Dermis microvascular lymphatic vessel endothelial cell (primary cell): ENCODE measurements around the gene GDF9. TPM values are rescaled to one million over a fixed set of nuclear protein-coding genes. Genes with fewer than 3 reads are reported as not detected.

Source experiments
- DNase-seq, 2 donors: peaks; one replicate each; pipeline versions ENCODE4 v3.0.0 to v3.0.0-alpha.2; 2010; ENCODE audit warnings: low read depth in 2 of 2
- total RNA-seq: library from RNA; depleted of rRNA; stranded (reverse); fragments of >200 nt; gene quantifications from 2 replicates; pipeline ENCODE4 v1.2.1, GENCODE V29; 2014

The GDF9 gene
- total RNA-seq, 1 donor from 2014 or later: under 0.01 TPM

GRCh38 chr5:132821350-132821749, 44.9 kb downstream of the GDF9 start:
- no peak for DNase-seq

- DNase-seq: peak; percentile 78 to 91
Measured at GRCh38 chr5:132820162-132820754, 46.0 kb downstream of the GDF9 start.

- no peak for DNase-seq
Measured at GRCh38 chr5:132819468-132819867, 46.8 kb downstream of the GDF9 start.

GRCh38 chr5:132817011-132817410, 49.3 kb downstream of the GDF9 start:
- no peak for DNase-seq

- no peak for DNase-seq
Measured at GRCh38 chr5:132816554-132816953, 49.7 kb downstream of the GDF9 start.

GRCh38 chr5:132816083-132816482, 50.2 kb downstream of the GDF9 start:
- no peak for DNase-seq

GRCh38 chr5:132815454-132815853, 50.8 kb downstream of the GDF9 start:
- DNase-seq: no peak

- DNase-seq: no peak
Measured at GRCh38 chr5:132814503-132815294, 51.6 kb downstream of the GDF9 start.

- peak in 1 of 2 donors; percentile 21 for DNase-seq
Measured at GRCh38 chr5:132813599-132814502, 52.4 kb downstream of the GDF9 start.

- no peak for DNase-seq
Measured at GRCh38 chr5:132812781-132813598, 53.3 kb downstream of the GDF9 start, which contains the start of gene SOWAHA. TSS of gene SOWAHA (plus strand) at chr5:132813302. CDS start at chr5:132813622, 320 bp downstream.

- DNase-seq: no peak
Measured at GRCh38 chr5:132812123-132812765, 54.0 kb downstream of the GDF9 start.

Other genes with a start within 250 kb of the GDF9 start
- not detected in 2 replicates for gene IL13, start 208.3 kb downstream of the GDF9 start, total RNA-seq
- gene IL4, start 192.5 kb downstream of the GDF9 start, total RNA-seq: not detected in 2 replicates
- 3.9 and 4.4 TPM in 2 replicates for gene KIF3A, start 128.9 kb downstream of the GDF9 start, total RNA-seq
- under 0.01 TPM in 2 replicates for gene CCNI2, start 119.0 kb downstream of the GDF9 start, total RNA-seq
- 36.3 and 43.4 TPM in 2 replicates for gene SEPTIN8, start 89.2 kb downstream of the GDF9 start, total RNA-seq
- gene SOWAHA, start 53.2 kb downstream of the GDF9 start, total RNA-seq: not detected in 2 replicates
- gene SHROOM1, start 35.8 kb downstream of the GDF9 start, total RNA-seq: 1.5 and 4.3 TPM in 2 replicates
- 85.6 and 98.7 TPM in 2 replicates for gene UQCRQ, start 173 bp upstream of the GDF9 start, total RNA-seq
- gene LEAP2, start 7.2 kb upstream of the GDF9 start, total RNA-seq: 0.13 TPM in 2 replicates
- gene AFF4, start 97.2 kb upstream of the GDF9 start, total RNA-seq: 19.4 and 26.4 TPM in 2 replicates
- 12.3 and 15.2 TPM in 2 replicates for gene ZCCHC10, start 160.1 kb upstream of the GDF9 start, total RNA-seq
- gene HSPA4, start 185.5 kb upstream of the GDF9 start, total RNA-seq: 88.2 and 89.5 TPM in 2 replicates